HepG2 (cell line): ENCODE data around the gene ACOT9. TPM values are rescaled to one million over a fixed set of nuclear protein-coding genes. Genes with fewer than 3 reads are reported as not detected.

Experiments used
- ATAC-seq: fragments of 200-7000 bp; cut with Tn5 transposase; 3 replicates; pipeline ENCODE4 v1.9.1; 2020; ENCODE audit warnings: mild to moderate bottlenecking, moderate library complexity
- BruUV-seq: library from RNA; stranded (reverse); fragments of 400-500 nt; replicated peaks from 2 replicates; lab custom pipeline; 2021; lab: Mats Ljungman, UMichigan
- CTCF ChIA-PET: fragments of 300-600 bp; formaldehyde crosslinking; extraction: SDS; loops from one replicate; lab custom pipeline; 2021; ENCODE audit warnings: low total read pairs, inconsistent platforms, low intra/inter-chr PET ratio; lab: Yijun Ruan, JAX
- POLR2A ChIA-PET: fragments of 350-600 bp; sonication (Branson Sonifier 250); formaldehyde crosslinking; loops from one replicate; lab custom pipeline; 2020; ENCODE audit warnings: antibody characterized with exemption, inconsistent platforms; lab: Yijun Ruan, JAX
- DNase-seq: peaks from one replicate; pipeline ENCODE4 v3.0.0-alpha.2; 2015; ENCODE audit warnings: low spot score
- FAIRE-seq: peaks from 3 replicates; lab custom pipeline; 2011; peaks lifted over from hg19 to GRCh38; lab: Jason Lieb, UNC
- H2AFZ ChIP-seq: one replicate; pipeline ENCODE4 v1.6.1; 2011; ENCODE audit warnings: low read length, inconsistent platforms
- H3K27ac ChIP-seq: fragments of 300-600 bp; 3 replicates; pipeline ENCODE4 v1.8.0; 2011; ENCODE audit warnings: mixed run types, mild to moderate bottlenecking, mixed read lengths, low read length, inconsistent platforms; ENCODE audit not compliant: insufficient read depth; ENCODE audit errors: extremely low read length
- H3K27me3 ChIP-seq, 2 experiments: fragments of 200-600 bp in 1 of 2; 2 replicates in 1 of 2; 3 replicates in 1 of 2; pipeline versions ENCODE4 v1.6.0 to v1.8.0; 2011; ENCODE audit warnings: low read length in 2 of 2, mild to moderate bottlenecking in 2 of 2, moderate library complexity in 2 of 2, inconsistent platforms in 1 of 2; ENCODE audit not compliant: insufficient read depth in 2 of 2, control insufficient read depth in 1 of 2
- H3K36me3 ChIP-seq, 2 experiments: fragments of 200-600 bp in 1 of 2; replicated peaks in 1 of 2; 2 replicates in 1 of 2; 3 replicates in 1 of 2; pipeline versions ENCODE4 v1.5.1 to v1.8.0; 2011; ENCODE audit warnings: low read length in 2 of 2, inconsistent platforms in 1 of 2; ENCODE audit not compliant: insufficient read depth in 2 of 2, control insufficient read depth in 1 of 2
- H3K4me1 ChIP-seq: 2 replicates; pipeline ENCODE4 v1.5.1; 2012; ENCODE audit warnings: low read length, inconsistent platforms; ENCODE audit not compliant: insufficient read depth
- H3K4me2 ChIP-seq: 2 replicates; pipeline ENCODE4 v1.6.0; 2011; ENCODE audit warnings: low read depth, low read length, inconsistent platforms
- H3K4me3 ChIP-seq, 3 experiments: fragments of 200-600 bp in 1 of 3; sonication (generic), shearing (Covaris generic) in 1 of 3; replicated peaks in 1 of 3; 2 replicates each; pipeline ENCODE4 v1.5.1; 2011 to 2016; ENCODE audit warnings: low read length in 3 of 3, inconsistent platforms in 2 of 3, low read depth in 2 of 3, mild to moderate bottlenecking in 2 of 3, control low read depth in 1 of 3, mixed read lengths in 1 of 3; ENCODE audit not compliant: insufficient read depth in 1 of 3
- H3K79me2 ChIP-seq: one replicate; pipeline ENCODE4 v1.6.1; 2011; ENCODE audit warnings: low read length, inconsistent platforms; ENCODE audit not compliant: insufficient read depth
- H3K9ac ChIP-seq: 2 replicates; pipeline ENCODE4 v1.6.0; 2011; ENCODE audit warnings: mild to moderate bottlenecking, low read depth, low read length, inconsistent platforms; ENCODE audit not compliant: insufficient read depth
- H3K9me3 ChIP-seq: 2 replicates; pipeline ENCODE4 v1.5.1; 2012; ENCODE audit warnings: mild to moderate bottlenecking, low read length
- H4K20me1 ChIP-seq: 2 replicates; pipeline ENCODE4 v1.6.0; 2011; ENCODE audit warnings: inconsistent platforms, mild to moderate bottlenecking, low read length, moderate library complexity; ENCODE audit not compliant: insufficient read depth
- CREM ChIP-seq, 2 experiments: sonication (generic) in 1 of 2; formaldehyde crosslinking in 1 of 2; IDR thresholded peaks; 2 replicates each; pipeline versions ENCODE4 v1.4.0 to v1.6.1; 2016 to 2020; ENCODE audit warnings: antibody characterized with exemption in 1 of 2, mild to moderate bottlenecking in 1 of 2, missing genetic modification reagents in 1 of 2
- ELF3 ChIP-seq: IDR thresholded peaks from 2 replicates; pipeline ENCODE4 v1.6.1; 2016; ENCODE audit warnings: missing genetic modification reagents, missing compliant biosample characterization
- FOXA1 ChIP-seq, 2 experiments: fragments of 450-650 bp in 1 of 2; sonication (generic) in 1 of 2; formaldehyde crosslinking in 1 of 2; IDR thresholded peaks; 2 replicates each; pipeline versions ENCODE4 v1.4.0 to v1.6.1; 2016 to 2020; ENCODE audit warnings: missing genetic modification reagents in 1 of 2
- HNF4A ChIP-seq: sonication (generic); formaldehyde crosslinking; IDR thresholded peaks from 2 replicates; pipeline ENCODE4 v1.4.0; 2020; ENCODE audit warnings: missing genetic modification reagents
- HNF4G ChIP-seq, 2 experiments: sonication (generic) in 1 of 2; formaldehyde crosslinking in 1 of 2; IDR thresholded peaks; 2 replicates each; pipeline versions ENCODE4 v1.4.0 to v1.6.1; 2011 to 2020; ENCODE audit warnings: borderline replicate concordance in 2 of 2, low read depth in 2 of 2, mild to moderate bottlenecking in 2 of 2, low read length in 1 of 2, missing genetic modification reagents in 1 of 2, moderate library complexity in 1 of 2
- KAT7 ChIP-seq: IDR thresholded peaks from 2 replicates; pipeline ENCODE4 v1.6.1; 2018; ENCODE audit warnings: borderline replicate concordance, missing compliant biosample characterization
- KDM6A ChIP-seq: IDR thresholded peaks from 2 replicates; pipeline ENCODE4 v1.6.1; 2016; ENCODE audit warnings: low read depth
- KLF16 ChIP-seq, 2 experiments: sonication (generic) in 1 of 2; formaldehyde crosslinking in 1 of 2; IDR thresholded peaks; 2 replicates each; pipeline versions ENCODE4 v1.6.1 to v1.8.0; 2016 to 2023; ENCODE audit warnings: missing genetic modification reagents in 2 of 2, missing compliant biosample characterization in 1 of 2
- MEIS2 ChIP-seq: sonication (generic); formaldehyde crosslinking; IDR thresholded peaks from 2 replicates; pipeline ENCODE4 v1.9.0; 2021; ENCODE audit warnings: mild to moderate bottlenecking, missing genetic modification reagents
- NCOR1 ChIP-seq: fragments of 200-600 bp; sonication (generic); IDR thresholded peaks from 2 replicates; pipeline ENCODE4 v1.7.0; 2017; ENCODE audit warnings: antibody characterized with exemption, low read length, borderline replicate concordance
- PPARG ChIP-seq: conservative IDR thresholded peaks from 2 replicates; pipeline ENCODE4 v1.6.1; 2016; ENCODE audit warnings: missing biosample characterization, missing genetic modification reagents
- ZNF232 ChIP-seq: sonication (generic); formaldehyde crosslinking; IDR thresholded peaks from 2 replicates; pipeline ENCODE4 v1.4.0; 2020; ENCODE audit warnings: missing genetic modification reagents, borderline replicate concordance
- ZNF337 ChIP-seq: sonication (generic); formaldehyde crosslinking; IDR thresholded peaks from 2 replicates; pipeline ENCODE4 v1.5.1; 2020; ENCODE audit warnings: missing genetic modification reagents, low read depth, mild to moderate bottlenecking, borderline replicate concordance
- WGBS: methylation state at CpG from one replicate; pipeline ENCODE4 v1.1.6; 2017; ENCODE audit warnings: low lambda C conversion rate; 5-methylcytosine and 5-hydroxymethylcytosine counted together
- in situ Hi-C: cut with HindIII; loops from 2 replicates; pipeline ENCODE4 v1.10.0; 2017; ENCODE audit warnings: low pct_unique_long_range_greater_than_20kb; ENCODE audit not compliant: extremely low pct_ligation_motif_present
- intact Hi-C: fragments of 100-400 bp; cut with micrococcal nuclease; formaldehyde crosslinking; loops from one replicate; pipeline ENCODE4 v1.10.0; 2022; ENCODE audit not compliant: unreplicated experiment
- polyA plus RNA-seq, 8 experiments: library from polyadenylated mRNA; depleted of rRNA in 3 of 8; stranded (reverse) in 7 of 8; unstranded in 1 of 8; fragments of >200 nt; fragmentation: Illumina TruSeq in 4 of 8; extraction: Trizol in 4 of 8; gene quantifications; 2 replicates each; pipeline versions ENCODE4 v1.2.1 to v1.2.3, GENCODE V29; 2011 to 2016; ENCODE audit warnings: low read depth in 4 of 8, missing spikeins in 1 of 8, mixed read lengths in 1 of 8; ENCODE audit not compliant: insufficient read depth in 1 of 8
- total RNA-seq, 5 experiments: library from RNA; depleted of rRNA; stranded (reverse); fragments of >200 nt; fragmentation: Illumina TruSeq; extraction: Trizol; gene quantifications; 2 replicates each; pipeline ENCODE4 v1.2.3, GENCODE V29; 2016; ENCODE audit warnings: low read depth in 1 of 5
- TF ChIP-seq, protein P1 (sequence below): sonication (generic); formaldehyde crosslinking; IDR thresholded peaks from 2 replicates; pipeline ENCODE4 v1.5.1; 2020; ENCODE audit warnings: missing genetic modification reagents, mild to moderate bottlenecking, borderline replicate concordance
- TF ChIP-seq, protein P2 (sequence below): sonication (generic); formaldehyde crosslinking; conservative IDR thresholded peaks from 2 replicates; pipeline ENCODE4 v1.4.0; 2020; ENCODE audit warnings: mild to moderate bottlenecking, missing genetic modification reagents, moderate library complexity

ACOT9 gene
- total and polyA plus RNA-seq, 2 of the 13 experiments (the other 11 are each of a cell fraction or from before 2014, with no cell fraction given): 33.3 to 36.9 TPM

DNA sequence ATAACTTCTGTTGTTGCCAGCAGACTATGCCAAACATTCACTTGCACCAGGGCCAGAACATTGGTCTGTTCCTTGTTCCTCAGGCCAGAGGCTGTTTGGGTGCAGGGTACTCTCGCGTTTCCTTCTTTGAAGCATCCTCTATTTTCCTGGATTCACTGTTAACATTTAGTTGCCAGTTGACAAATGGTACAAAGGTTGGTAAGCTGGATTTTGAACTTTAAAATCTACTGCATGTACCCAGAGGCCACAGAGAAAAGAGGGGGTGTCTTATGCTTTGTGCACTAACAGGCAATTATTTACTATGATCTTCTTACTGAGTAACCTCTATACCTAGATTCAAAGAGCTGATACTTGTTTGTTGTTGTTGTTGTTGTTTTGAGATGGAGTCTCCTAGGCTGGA lies 27.1 kb upstream of the ACOT9 start:
- peak overlapping the region; percentile 18; the same call in 1 of the 2 replicates for H3K4me2 ChIP-seq
- no peak overlapping the region for H3K9ac ChIP-seq
- no peaks in the 10 kb centered on the region for H3K27me3 ChIP-seq
- CTCF ChIA-PET: no interaction called here
- no peaks in the 10 kb centered on the region for H3K36me3 ChIP-seq
- in situ Hi-C loops: no loop called here
- ATAC-seq (peak; percentile 74), FAIRE-seq (peak; percentile 36), DNase-seq (no peak)
- no peak overlapping the region for H3K4me3 ChIP-seq
- POLR2A ChIA-PET: interaction anchor here (0.9 to 1.3 kb wide), 3 partner anchors 13 to 131 kb away, joined by 3 to 11 read pairs (median 5); partner anchors contain the start of genes ACOT9 and SAT1
- no peaks in the 10 kb centered on the region for H3K79me2 ChIP-seq
- H4K20me1 ChIP-seq: no peaks in the 10 kb centered on the region
- intact Hi-C loops: no loop called here
- TF ChIP-seq PPARG (CRISPR knock-in tag): 0 out of 2 replicates have a peak, but pooled peaks have one; percentile 12
- TF ChIP-seq ELF3 (CRISPR knock-in tag): peak; percentile 36; the same call in 1 of the 2 replicates
- TF ChIP-seq, protein P1, sequence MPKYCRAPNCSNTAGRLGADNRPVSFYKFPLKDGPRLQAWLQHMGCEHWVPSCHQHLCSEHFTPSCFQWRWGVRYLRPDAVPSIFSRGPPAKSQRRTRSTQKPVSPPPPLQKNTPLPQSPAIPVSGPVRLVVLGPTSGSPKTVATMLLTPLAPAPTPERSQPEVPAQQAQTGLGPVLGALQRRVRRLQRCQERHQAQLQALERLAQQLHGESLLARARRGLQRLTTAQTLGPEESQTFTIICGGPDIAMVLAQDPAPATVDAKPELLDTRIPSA (CRISPR knock-in tag): no peak
- TF ChIP-seq NCOR1: peak; percentile 59; the same call in 1 of the 2 replicates
- 0 out of 2 replicates have a peak, but pooled peaks have one; percentile 13 for TF ChIP-seq CREM (IDR thresholded peaks at IDR 0.05)
- TF ChIP-seq CREM (CRISPR knock-in tag; IDR thresholded peaks at IDR 0.05): no peak
- peak; percentile 69 for TF ChIP-seq HNF4A (CRISPR knock-in tag)
- no peak for TF ChIP-seq MEIS2 (CRISPR knock-in tag)
- no peak for TF ChIP-seq ZNF337
- TF ChIP-seq HNF4G (IDR thresholded peaks at IDR 0.05; ENCODE audit: borderline replicate concordance, low read depth, low read length): peak; percentile 61
- TF ChIP-seq HNF4G (CRISPR knock-in tag; IDR thresholded peaks at IDR 0.05; ENCODE audit: borderline replicate concordance, low read depth): no peak
- TF ChIP-seq KAT7 (CRISPR knock-in tag): no peak
- no peak for TF ChIP-seq KLF16 (CRISPR knock-in tag; IDR thresholded peaks at IDR 0.05)
- TF ChIP-seq KDM6A: peak; percentile 47; the same call in 1 of the 2 replicates
- TF ChIP-seq FOXA1 (IDR thresholded peaks at IDR 0.05): no peak
- no peak for TF ChIP-seq FOXA1 (CRISPR knock-in tag; IDR thresholded peaks at IDR 0.05)
- TF ChIP-seq ZNF232 (CRISPR knock-in tag): peak; percentile 99
- TF ChIP-seq, protein P2, sequence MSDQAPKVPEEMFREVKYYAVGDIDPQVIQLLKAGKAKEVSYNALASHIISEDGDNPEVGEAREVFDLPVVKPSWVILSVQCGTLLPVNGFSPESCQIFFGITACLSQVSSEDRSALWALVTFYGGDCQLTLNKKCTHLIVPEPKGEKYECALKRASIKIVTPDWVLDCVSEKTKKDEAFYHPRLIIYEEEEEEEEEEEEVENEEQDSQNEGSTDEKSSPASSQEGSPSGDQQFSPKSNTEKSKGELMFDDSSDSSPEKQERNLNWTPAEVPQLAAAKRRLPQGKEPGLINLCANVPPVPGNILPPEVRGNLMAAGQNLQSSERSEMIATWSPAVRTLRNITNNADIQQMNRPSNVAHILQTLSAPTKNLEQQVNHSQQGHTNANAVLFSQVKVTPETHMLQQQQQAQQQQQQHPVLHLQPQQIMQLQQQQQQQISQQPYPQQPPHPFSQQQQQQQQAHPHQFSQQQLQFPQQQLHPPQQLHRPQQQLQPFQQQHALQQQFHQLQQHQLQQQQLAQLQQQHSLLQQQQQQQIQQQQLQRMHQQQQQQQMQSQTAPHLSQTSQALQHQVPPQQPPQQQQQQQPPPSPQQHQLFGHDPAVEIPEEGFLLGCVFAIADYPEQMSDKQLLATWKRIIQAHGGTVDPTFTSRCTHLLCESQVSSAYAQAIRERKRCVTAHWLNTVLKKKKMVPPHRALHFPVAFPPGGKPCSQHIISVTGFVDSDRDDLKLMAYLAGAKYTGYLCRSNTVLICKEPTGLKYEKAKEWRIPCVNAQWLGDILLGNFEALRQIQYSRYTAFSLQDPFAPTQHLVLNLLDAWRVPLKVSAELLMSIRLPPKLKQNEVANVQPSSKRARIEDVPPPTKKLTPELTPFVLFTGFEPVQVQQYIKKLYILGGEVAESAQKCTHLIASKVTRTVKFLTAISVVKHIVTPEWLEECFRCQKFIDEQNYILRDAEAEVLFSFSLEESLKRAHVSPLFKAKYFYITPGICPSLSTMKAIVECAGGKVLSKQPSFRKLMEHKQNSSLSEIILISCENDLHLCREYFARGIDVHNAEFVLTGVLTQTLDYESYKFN (CRISPR knock-in tag): peak; percentile 78
- peaks cover 27% of the 10 kb centered on the region for H3K4me1 ChIP-seq
- peak overlapping the region; percentile 51 for H3K27ac ChIP-seq
- BruUV-seq: no TSS peak
- WGBS: 0% methylated on average over 2 of the region's 2 CpGs
- no peaks in the 10 kb centered on the region for H3K9me3 ChIP-seq
- no peak overlapping the region for H2AFZ ChIP-seq
